Central memory CD8-positive, alpha-beta T cell (primary cell): ENCODE data around the gene SLC17A9.

Experiments
- ATAC-seq: fragments of 150-1000 bp; cut with Tn5 transposase; replicated peaks from 2 replicates; pipeline ENCODE4 v1.10.0; 2022; ENCODE audit warnings: mild to moderate bottlenecking, moderate FRiP score, moderate number of reproducible peaks; ENCODE audit not compliant: poor library complexity, severe bottlenecking; ENCODE audit errors: extremely low read depth
- DNase-seq, 2 donors: peaks; one replicate each; pipeline ENCODE4 v3.0.0; 2021; ENCODE audit warnings: low spot score in 2 of 2
- H3K27ac Mint-ChIP-seq: one replicate; pipeline ENCODE4 v1.8.0; 2022; ENCODE audit warnings: low read depth, mild to moderate bottlenecking, moderate library complexity, mixed read lengths
- H3K27me3 Mint-ChIP-seq: one replicate; pipeline ENCODE4 v1.8.0; 2022; ENCODE audit warnings: mixed read lengths
- H3K36me3 Mint-ChIP-seq: one replicate; pipeline ENCODE4 v1.8.0; 2022; ENCODE audit warnings: mild to moderate bottlenecking, moderate library complexity, mixed read lengths; ENCODE audit not compliant: insufficient read depth
- H3K4me1 Mint-ChIP-seq: one replicate; pipeline ENCODE4 v1.8.0; 2022; ENCODE audit warnings: mixed read lengths
- H3K4me3 Mint-ChIP-seq: one replicate; pipeline ENCODE4 v1.8.0; 2022; ENCODE audit warnings: mild to moderate bottlenecking, moderate library complexity, mixed read lengths
- H3K9me3 Mint-ChIP-seq: one replicate; pipeline ENCODE4 v1.8.0; 2022; ENCODE audit warnings: mixed read lengths

Gene SLC17A9

DNA sequence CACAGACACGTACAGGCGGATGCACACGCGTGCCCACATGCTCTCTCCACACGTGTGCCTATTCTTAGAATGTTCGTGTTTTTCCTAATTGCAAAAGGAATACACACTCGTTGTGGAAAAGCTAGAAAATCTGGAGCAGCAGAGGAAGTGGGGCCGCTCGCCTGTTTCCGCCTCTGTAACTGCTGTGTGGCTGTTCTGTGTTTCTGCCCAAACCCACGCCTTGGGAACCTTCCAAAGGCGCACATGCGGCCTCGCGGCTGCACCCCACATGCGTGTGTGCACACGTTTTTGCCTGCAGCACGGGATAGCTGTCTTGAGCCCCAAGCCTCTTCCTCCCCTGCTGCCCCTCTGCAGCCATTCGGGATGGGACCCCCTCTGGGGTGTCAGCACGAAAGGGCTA, 12.2 kb downstream of the SLC17A9 start:
- H3K4me3 Mint-ChIP-seq = no peak overlapping the region
- DNase-seq (no peak), ATAC-seq (no peak)
- H3K27ac Mint-ChIP-seq = no peak overlapping the region
- no peaks in the 10 kb centered on the region for H3K27me3 Mint-ChIP-seq
- no peaks in the 10 kb centered on the region for H3K9me3 Mint-ChIP-seq
- H3K36me3 Mint-ChIP-seq = peaks cover 5% of the 10 kb centered on the region
- no peaks in the 10 kb centered on the region for H3K4me1 Mint-ChIP-seq

- ATAC-seq (no peak), DNase-seq (no peak)
- no peak overlapping the region for H3K27ac Mint-ChIP-seq
- no peak overlapping the region for H3K4me3 Mint-ChIP-seq
- H3K4me1 Mint-ChIP-seq = no peaks in the 10 kb centered on the region
- H3K27me3 Mint-ChIP-seq = no peaks in the 10 kb centered on the region
- no peaks in the 10 kb centered on the region for H3K9me3 Mint-ChIP-seq
- H3K36me3 Mint-ChIP-seq = peaks cover 6% of the 10 kb centered on the region
Observed at GRCh38 chr20:62965363-62965771, 12.9 kb downstream of the SLC17A9 start.

GRCh38 chr20:62966212-62967148, 14.0 kb downstream of the SLC17A9 start:
- no peak for ATAC-seq
- Mint-ChIP-seq H3K36me3 (peaks cover 6% of the 10 kb centered on the region), H3K9me3 (no peaks in the 10 kb centered on the region)

DNA sequence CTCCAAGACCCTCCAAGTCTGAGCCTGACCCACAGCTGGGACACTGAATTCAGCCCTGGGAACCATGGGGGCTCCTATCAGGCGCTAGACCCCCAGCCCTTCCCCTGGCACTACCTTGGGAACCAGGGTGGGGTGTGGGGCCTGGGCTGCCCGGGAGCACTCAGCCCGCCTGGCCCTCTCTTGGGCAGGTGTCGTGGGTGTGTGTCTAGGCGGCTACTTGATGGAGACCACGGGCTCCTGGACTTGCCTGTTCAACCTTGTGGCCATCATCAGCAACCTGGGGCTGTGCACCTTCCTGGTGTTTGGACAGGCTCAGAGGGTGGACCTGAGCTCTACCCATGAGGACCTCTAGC, 14.6 kb downstream of the SLC17A9 start:
- ATAC-seq = no peak
- H3K27me3 Mint-ChIP-seq = peaks cover 13% of the 10 kb centered on the region
- H3K36me3 Mint-ChIP-seq = peaks cover 6% of the 10 kb centered on the region
- DNase-seq = no peak
- H3K27ac Mint-ChIP-seq = no peak overlapping the region
- peaks cover 9% of the 10 kb centered on the region for H3K4me1 Mint-ChIP-seq
- no peak overlapping the region for H3K4me3 Mint-ChIP-seq
- no peaks in the 10 kb centered on the region for H3K9me3 Mint-ChIP-seq

More at GRCh38 chr20:62966212-62967148, 14.0 kb downstream of the SLC17A9 start:
- no peak for DNase-seq
- Mint-ChIP-seq H3K4me1 (peaks cover 2% of the 10 kb centered on the region), H3K4me3 (no peak overlapping the region), H3K27ac (no peak overlapping the region), H3K27me3 (peaks cover 7% of the 10 kb centered on the region)

DNA sequence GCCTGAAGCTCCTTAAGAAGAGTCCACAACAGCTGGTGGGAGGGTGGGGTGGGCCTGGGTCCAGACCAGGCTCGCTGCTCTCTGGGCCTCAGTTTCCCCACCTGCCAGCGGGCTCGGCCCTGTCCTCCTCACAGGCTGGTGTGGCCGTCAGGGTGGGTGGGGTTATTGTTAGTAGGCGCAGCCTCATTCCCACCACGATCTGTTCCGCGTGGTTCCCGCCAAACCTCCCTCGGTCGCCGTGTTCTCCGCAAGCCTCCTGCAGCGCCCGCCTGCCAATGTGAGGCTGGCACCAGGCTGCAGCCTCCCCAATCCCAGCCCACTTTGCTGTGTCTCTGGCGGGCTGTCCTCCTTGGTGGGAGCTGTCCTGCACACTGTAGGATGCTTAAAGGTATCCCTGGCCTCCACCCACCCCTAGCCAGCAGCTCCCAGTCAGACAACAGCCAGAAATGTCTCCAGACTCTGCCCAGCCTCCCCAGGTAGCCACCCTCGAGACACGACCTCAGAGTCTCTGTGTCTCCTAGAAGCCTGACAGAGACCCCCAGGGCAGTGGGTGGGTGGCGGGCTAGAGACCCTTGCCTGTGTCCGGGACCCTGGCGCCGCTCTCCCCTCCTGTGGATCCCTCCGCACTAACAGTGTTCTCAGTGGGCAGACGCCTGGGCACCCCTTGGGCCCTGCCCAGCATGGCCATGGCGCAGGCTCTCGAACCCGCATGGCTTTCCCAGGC, 15.3 kb downstream of the SLC17A9 start:
- H3K4me3 Mint-ChIP-seq = no peak overlapping the region
- no peak for DNase-seq
- H3K36me3 Mint-ChIP-seq = peaks cover 6% of the 10 kb centered on the region
- ATAC-seq = no peak
- peaks cover 20% of the 10 kb centered on the region for H3K27me3 Mint-ChIP-seq
- no peaks in the 10 kb centered on the region for H3K9me3 Mint-ChIP-seq
- H3K27ac Mint-ChIP-seq = no peak overlapping the region
- H3K4me1 Mint-ChIP-seq = peaks cover 14% of the 10 kb centered on the region

DNA sequence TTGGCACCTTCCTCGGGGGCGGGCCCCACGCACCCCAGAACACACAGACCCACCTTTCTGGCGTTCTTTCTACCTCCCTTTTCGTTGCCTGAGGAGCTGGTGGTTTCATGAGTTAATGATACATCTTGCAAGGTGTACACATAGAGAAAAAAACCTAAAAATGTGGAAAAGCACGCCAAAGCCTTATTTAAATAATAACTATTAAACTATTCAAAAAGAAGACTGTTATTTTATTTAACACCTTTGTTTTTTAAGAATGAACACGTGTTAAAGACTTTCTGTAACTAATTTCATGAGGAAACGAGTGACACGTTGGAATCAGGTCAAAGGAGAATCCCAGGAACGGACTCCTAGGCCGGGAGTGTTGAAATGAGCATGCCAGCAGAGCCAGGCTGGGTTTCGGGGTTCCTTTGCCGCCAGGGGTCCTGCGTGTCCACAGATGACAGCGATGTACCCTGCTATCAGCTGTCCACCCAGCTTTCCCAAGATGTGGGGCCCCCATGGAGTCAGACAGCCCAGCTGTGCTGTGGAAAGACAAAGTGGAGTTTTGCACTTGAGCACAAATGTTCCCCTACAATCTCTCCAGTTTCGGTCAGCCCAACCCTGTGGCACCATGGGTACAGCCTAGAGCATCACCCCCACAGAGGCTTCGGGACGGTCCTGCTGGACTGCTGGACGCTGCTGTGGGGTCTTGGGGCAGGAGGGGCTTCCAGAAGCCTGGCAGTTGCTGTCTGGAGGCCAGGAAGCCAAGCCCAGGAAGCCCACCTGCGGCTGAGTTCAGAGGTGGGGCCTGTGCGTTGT, 16.1 kb downstream of the SLC17A9 start:
- Mint-ChIP-seq H3K27me3 (peaks cover 21% of the 10 kb centered on the region), H3K9me3 (no peaks in the 10 kb centered on the region), H3K27ac (no peak overlapping the region), H3K4me3 (no peak overlapping the region), H3K4me1 (peaks cover 14% of the 10 kb centered on the region), H3K36me3 (peaks cover 6% of the 10 kb centered on the region)
- DNase-seq (no peak), ATAC-seq (no peak)

DNA sequence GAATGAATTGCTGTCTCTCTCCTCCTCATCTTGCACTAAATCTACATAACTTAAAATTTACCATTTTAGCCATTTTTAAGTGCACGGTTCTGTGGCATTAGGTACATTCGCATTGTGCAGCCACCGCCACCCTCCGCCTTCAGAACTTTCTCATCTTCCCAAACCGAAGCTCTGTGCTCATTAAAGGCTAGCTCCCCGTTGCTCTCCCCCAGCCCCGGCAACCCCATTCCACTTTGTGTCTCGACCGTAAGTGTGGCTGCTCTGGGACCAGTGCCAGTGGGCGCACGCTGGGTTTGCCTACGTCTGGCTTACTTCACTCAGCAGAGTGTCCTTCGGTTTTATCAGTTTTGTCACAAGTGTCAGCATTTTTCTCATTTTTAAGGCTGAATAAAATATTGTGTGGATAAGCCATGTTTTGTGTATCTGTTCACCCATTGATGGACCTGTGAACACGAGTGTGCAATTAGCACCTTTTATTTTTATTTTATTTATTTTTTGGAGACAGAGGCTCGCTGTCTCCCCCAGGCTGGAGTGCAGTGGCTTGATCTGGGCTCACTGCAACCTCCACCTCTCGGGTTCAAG, 16.8 kb downstream of the SLC17A9 start:
- H3K27me3 Mint-ChIP-seq = peaks cover 28% of the 10 kb centered on the region

DNA sequence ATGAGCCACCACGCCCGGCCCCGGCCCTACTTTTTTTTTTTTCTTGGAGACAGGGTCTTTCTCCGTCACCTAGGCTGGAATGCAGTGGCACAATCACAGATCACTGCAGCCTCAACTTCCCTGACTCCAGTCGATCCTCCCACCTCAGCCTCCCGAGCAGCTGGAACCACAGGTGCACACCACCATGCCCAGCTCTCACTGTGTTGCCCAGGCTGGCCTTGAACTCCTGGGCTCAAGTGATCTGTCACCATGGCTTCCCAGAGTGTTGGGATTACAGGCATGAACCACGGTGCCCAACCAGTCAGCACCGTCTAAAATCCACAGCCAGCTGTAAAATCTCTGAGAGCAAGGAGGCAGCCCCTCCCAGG, 17.4 kb downstream of the SLC17A9 start:
- Mint-ChIP-seq H3K9me3 (no peaks in the 10 kb centered on the region), H3K4me1 (peaks cover 14% of the 10 kb centered on the region), H3K36me3 (peaks cover 3% of the 10 kb centered on the region), H3K27ac (no peak overlapping the region), H3K27me3 (peaks cover 35% of the 10 kb centered on the region), H3K4me3 (no peak overlapping the region)
- ATAC-seq = no peak
- no peak for DNase-seq

More for the DNA sequence above, 16.8 kb downstream of the SLC17A9 start:
- H3K27ac Mint-ChIP-seq = no peak overlapping the region
- H3K4me1 Mint-ChIP-seq = peaks cover 14% of the 10 kb centered on the region
- no peak for ATAC-seq
- no peak overlapping the region for H3K4me3 Mint-ChIP-seq
- no peak for DNase-seq
- no peaks in the 10 kb centered on the region for H3K9me3 Mint-ChIP-seq
- H3K36me3 Mint-ChIP-seq = peaks cover 3% of the 10 kb centered on the region

GRCh38 chr20:62970307-62971210, 18.1 kb downstream of the SLC17A9 start:
- peaks cover 3% of the 10 kb centered on the region for H3K36me3 Mint-ChIP-seq
- no peak for ATAC-seq
- H3K27me3 Mint-ChIP-seq = peaks cover 36% of the 10 kb centered on the region
- no peak overlapping the region for H3K27ac Mint-ChIP-seq
- H3K9me3 Mint-ChIP-seq = no peaks in the 10 kb centered on the region
- DNase-seq = no peak
- H3K4me3 Mint-ChIP-seq = no peak overlapping the region
- peaks cover 14% of the 10 kb centered on the region for H3K4me1 Mint-ChIP-seq

DNA sequence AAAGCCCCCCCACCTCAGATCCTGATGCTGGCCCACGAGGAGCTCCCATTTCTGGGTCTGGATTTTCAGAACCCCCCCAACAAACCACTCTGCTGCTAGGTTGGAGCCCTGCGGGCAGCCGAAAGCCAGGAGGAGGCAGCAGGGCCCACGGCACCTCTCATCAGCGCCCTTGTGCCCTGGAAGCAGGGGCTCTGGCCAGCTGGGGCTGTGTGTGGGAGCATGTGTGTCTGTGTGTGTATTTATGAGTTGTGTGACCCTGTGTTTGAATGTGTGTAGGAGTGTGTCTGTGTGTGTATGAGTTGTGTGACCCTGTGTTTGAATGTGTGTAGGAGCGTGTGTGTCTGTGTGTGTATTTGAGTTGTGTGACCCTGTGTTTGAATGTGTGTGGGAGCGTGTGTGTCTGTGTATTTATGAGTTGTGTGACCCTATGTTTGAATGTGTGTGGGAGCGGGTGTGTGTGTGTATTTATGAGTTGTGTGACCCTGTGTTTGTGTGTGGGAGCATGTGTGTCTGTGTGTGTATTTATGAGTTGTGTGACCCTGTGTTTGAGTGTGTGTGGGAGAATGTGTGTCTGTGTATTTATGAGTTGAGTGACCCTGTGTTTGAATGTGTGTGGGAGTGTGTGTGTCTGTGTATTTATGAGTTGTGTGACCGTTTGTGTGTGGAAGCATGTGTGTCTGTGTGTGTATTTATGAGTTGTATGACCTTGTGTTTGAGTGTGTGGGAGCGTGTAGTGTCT, 18.9 kb downstream of the SLC17A9 start:
- Mint-ChIP-seq H3K27me3 (peaks cover 36% of the 10 kb centered on the region), H3K36me3 (peaks cover 3% of the 10 kb centered on the region), H3K9me3 (no peaks in the 10 kb centered on the region), H3K4me1 (peaks cover 14% of the 10 kb centered on the region), H3K27ac (peak overlapping the region; percentile 0), H3K4me3 (peak overlapping the region; percentile 65)
- DNase-seq (no peak), ATAC-seq (no peak)
